C4-2B (cell line): Measurements from ENCODE around the gene SPHK1.

ENCODE experiments used
- ZFX ChIP-seq: fragments of 450-650 bp; IDR thresholded peaks from 2 replicates; pipeline ENCODE4 v1.6.1; 2017
- TF ChIP-seq, protein P1 (sequence below): fragments of 450-650 bp; conservative IDR thresholded peaks from 2 replicates; pipeline ENCODE4 v1.5.1; 2017; ENCODE audit warnings: mild to moderate bottlenecking

DNA sequence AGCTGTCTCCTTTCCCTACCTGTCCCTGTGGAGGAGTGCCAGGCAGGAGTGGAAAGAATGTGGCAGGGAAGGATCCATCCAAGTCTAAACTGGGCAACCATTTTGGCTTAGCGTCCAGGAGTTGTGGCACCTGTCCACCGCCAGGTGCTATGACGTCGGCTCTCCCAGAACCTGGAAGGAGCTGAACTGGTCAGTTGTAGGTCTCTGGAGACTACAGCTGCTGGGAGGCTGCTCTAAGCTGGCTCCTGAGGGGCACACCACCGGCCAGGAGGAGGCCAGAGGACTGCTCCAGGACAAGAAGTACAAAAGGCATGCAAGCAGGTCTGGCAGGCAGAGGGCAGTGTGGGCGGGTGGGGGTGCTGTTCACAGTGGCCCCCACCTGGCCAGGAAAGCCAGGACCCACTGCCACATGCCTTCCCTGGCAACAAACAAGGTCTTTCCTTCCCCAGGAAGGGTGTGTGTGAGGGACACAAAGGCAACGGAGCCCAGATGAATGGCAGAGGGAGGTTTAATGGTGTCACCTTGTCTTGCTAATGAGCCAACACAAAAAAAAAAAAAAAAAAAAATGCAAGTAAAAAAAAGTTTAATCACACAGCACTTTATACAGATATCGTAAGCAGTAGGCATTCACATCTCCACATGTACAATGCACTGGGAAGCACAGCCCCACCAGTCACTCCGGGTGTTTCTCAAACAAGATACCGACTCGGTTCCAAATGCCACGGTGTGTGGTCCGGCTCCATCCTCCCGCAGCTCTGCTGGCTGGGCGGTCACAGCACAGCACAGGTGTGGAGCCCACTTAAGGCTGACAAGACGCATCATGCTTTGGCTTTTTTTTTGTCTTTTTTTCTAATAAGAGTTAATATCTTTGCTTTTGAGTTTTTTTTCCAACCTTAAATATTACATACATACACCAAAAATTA is 4.8 kb downstream of the SPHK1 start:
- TF ChIP-seq, protein P1, sequence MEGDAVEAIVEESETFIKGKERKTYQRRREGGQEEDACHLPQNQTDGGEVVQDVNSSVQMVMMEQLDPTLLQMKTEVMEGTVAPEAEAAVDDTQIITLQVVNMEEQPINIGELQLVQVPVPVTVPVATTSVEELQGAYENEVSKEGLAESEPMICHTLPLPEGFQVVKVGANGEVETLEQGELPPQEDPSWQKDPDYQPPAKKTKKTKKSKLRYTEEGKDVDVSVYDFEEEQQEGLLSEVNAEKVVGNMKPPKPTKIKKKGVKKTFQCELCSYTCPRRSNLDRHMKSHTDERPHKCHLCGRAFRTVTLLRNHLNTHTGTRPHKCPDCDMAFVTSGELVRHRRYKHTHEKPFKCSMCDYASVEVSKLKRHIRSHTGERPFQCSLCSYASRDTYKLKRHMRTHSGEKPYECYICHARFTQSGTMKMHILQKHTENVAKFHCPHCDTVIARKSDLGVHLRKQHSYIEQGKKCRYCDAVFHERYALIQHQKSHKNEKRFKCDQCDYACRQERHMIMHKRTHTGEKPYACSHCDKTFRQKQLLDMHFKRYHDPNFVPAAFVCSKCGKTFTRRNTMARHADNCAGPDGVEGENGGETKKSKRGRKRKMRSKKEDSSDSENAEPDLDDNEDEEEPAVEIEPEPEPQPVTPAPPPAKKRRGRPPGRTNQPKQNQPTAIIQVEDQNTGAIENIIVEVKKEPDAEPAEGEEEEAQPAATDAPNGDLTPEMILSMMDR, result no peak
- no peak for TF ChIP-seq ZFX
